GM21528 (cell line): Measurements from ENCODE around the gene PDK3.

Experiments used
- ATAC-seq: cut with Tn5 transposase; IDR thresholded peaks from one replicate; pipeline ENCODE4 v1.9.1; 2021; ENCODE audit warnings: mild to moderate bottlenecking, moderate library complexity; ENCODE audit not compliant: unreplicated experiment, low FRiP score

The PDK3 gene

GRCh38 chrX:24464836-24465531 is at the start of gene PDK3:
TSS of gene PDK3 (plus strand) at chrX:24465286. CDS start at chrX:24465456, 170 bp downstream.
- ATAC-seq, result peak; percentile 97

- ATAC-seq, result no peak
These were observed 49.2 kb upstream of the PDK3 start for GRCh38 chrX:24415921-24416320.

- no peak for ATAC-seq
These were observed 41.1 kb upstream of the PDK3 start for GRCh38 chrX:24423960-24424359.

GRCh38 chrX:24424948-24425347 is 40.1 kb upstream of the PDK3 start:
- no peak for ATAC-seq

- no peak for ATAC-seq
These were observed 39.3 kb upstream of the PDK3 start for GRCh38 chrX:24425806-24426205.

- no peak for ATAC-seq
These were observed 38.7 kb upstream of the PDK3 start for GRCh38 chrX:24426340-24426913.

- ATAC-seq, result no peak
These were observed 38.0 kb upstream of the PDK3 start for GRCh38 chrX:24426921-24427746.

- no peak for ATAC-seq
These were observed 37.4 kb upstream of the PDK3 start for GRCh38 chrX:24427747-24428019.

- ATAC-seq, result no peak
These were observed 36.6 kb upstream of the PDK3 start for GRCh38 chrX:24428516-24428915.

- no peak for ATAC-seq
These were observed 30.0 kb upstream of the PDK3 start for GRCh38 chrX:24435060-24435459.

GRCh38 chrX:24443918-24444317 is 21.2 kb upstream of the PDK3 start:
- ATAC-seq, result no peak

GRCh38 chrX:24444645-24445044 is 20.4 kb upstream of the PDK3 start:
- ATAC-seq, result no peak

- no peak for ATAC-seq
These were observed 16.3 kb upstream of the PDK3 start for GRCh38 chrX:24448762-24449250.

- no peak for ATAC-seq
These were observed 2.0 kb upstream of the PDK3 start for GRCh38 chrX:24463077-24463476.

- no peak for ATAC-seq
These were observed 619 bp upstream of the PDK3 start for GRCh38 chrX:24464498-24464835.

GRCh38 chrX:24465532-24465865 is 413 bp downstream of the PDK3 start:
- ATAC-seq, result peak; percentile 29

GRCh38 chrX:24466025-24466424 is 939 bp downstream of the PDK3 start:
- ATAC-seq, result no peak

GRCh38 chrX:24468245-24468644 is 3.2 kb downstream of the PDK3 start:
- ATAC-seq, result no peak

- ATAC-seq, result no peak
These were observed 6.7 kb downstream of the PDK3 start for GRCh38 chrX:24471808-24472207.

- no peak for ATAC-seq
These were observed 10.4 kb downstream of the PDK3 start for GRCh38 chrX:24475480-24475879.

GRCh38 chrX:24478509-24478908 is 13.4 kb downstream of the PDK3 start:
- ATAC-seq, result no peak

- ATAC-seq, result peak; percentile 97
These were observed 14.8 kb downstream of the PDK3 start for GRCh38 chrX:24479924-24480323.
